Activated T-helper 17 cell treated with anti-CD3 and anti-CD28 coated beads, Interleukin-2, amount 50 U/mL, for 72 hours (primary cell): Measurements from ENCODE around the gene PSMD2. TPM values are rescaled to one million over a fixed set of nuclear protein-coding genes. Genes with fewer than 3 reads are reported as not detected.

Experiments
- ATAC-seq: fragments of 150-1000 bp; cut with Tn5 transposase; replicated peaks from 2 replicates; pipeline ENCODE4 v1.10.0; 2021; ENCODE audit warnings: mild to moderate bottlenecking, moderate library complexity
- H3K27ac Mint-ChIP-seq: one replicate; pipeline ENCODE4 v1.8.0; 2022; ENCODE audit warnings: mixed read lengths
- H3K27me3 Mint-ChIP-seq: one replicate; pipeline ENCODE4 v1.8.0; 2022; ENCODE audit warnings: mixed read lengths
- H3K36me3 Mint-ChIP-seq: one replicate; pipeline ENCODE4 v1.8.0; 2022; ENCODE audit warnings: low read depth, mild to moderate bottlenecking, mixed read lengths
- H3K4me1 Mint-ChIP-seq: one replicate; pipeline ENCODE4 v1.8.0; 2022; ENCODE audit warnings: mixed read lengths
- H3K4me3 Mint-ChIP-seq: one replicate; pipeline ENCODE4 v1.8.0; 2022; ENCODE audit warnings: mild to moderate bottlenecking, mixed read lengths
- H3K9me3 Mint-ChIP-seq: one replicate; pipeline ENCODE4 v1.8.0; 2022; ENCODE audit warnings: mixed read lengths
- total RNA-seq, 2 donors: library from RNA; stranded (reverse); gene quantifications; one replicate each; pipeline ENCODE4 v1.2.3, GENCODE V29; 2022

The PSMD2 gene
- total RNA-seq, 2 donors from 2014 or later: 143 to 311 TPM

GRCh38 chr3:184296616-184297015 is 2.4 kb upstream of the PSMD2 start:
- Mint-ChIP-seq H3K9me3 (no peaks in the 10 kb centered on the region), H3K4me1 (peaks cover 9% of the 10 kb centered on the region), H3K4me3 (no peak overlapping the region), H3K27me3 (no peaks in the 10 kb centered on the region), H3K27ac (no peak overlapping the region), H3K36me3 (peaks cover 23% of the 10 kb centered on the region)
- no peak for ATAC-seq

- no peaks in the 10 kb centered on the region for H3K9me3 Mint-ChIP-seq
- peaks cover 9% of the 10 kb centered on the region for H3K4me1 Mint-ChIP-seq
- H3K36me3 Mint-ChIP-seq: peaks cover 54% of the 10 kb centered on the region
- no peaks in the 10 kb centered on the region for H3K27me3 Mint-ChIP-seq
- no peak for ATAC-seq
- H3K27ac Mint-ChIP-seq: peak overlapping the region; percentile 95
- peak overlapping the region; percentile 98 for H3K4me3 Mint-ChIP-seq
Measured at GRCh38 chr3:184299488-184300377, 692 bp downstream of the PSMD2 start.

GRCh38 chr3:184300378-184300720 is 1.3 kb downstream of the PSMD2 start:
- peaks cover 60% of the 10 kb centered on the region for H3K36me3 Mint-ChIP-seq
- peaks cover 9% of the 10 kb centered on the region for H3K4me1 Mint-ChIP-seq
- H3K27ac Mint-ChIP-seq: peak overlapping the region; percentile 95
- no peaks in the 10 kb centered on the region for H3K27me3 Mint-ChIP-seq
- peak overlapping the region; percentile 98 for H3K4me3 Mint-ChIP-seq
- H3K9me3 Mint-ChIP-seq: no peaks in the 10 kb centered on the region
- ATAC-seq: no peak

GRCh38 chr3:184305577-184305976 is 6.5 kb downstream of the PSMD2 start:
- H3K27ac Mint-ChIP-seq: no peak overlapping the region
- no peak for ATAC-seq
- peaks cover 96% of the 10 kb centered on the region for H3K36me3 Mint-ChIP-seq
- no peaks in the 10 kb centered on the region for H3K9me3 Mint-ChIP-seq
- H3K4me1 Mint-ChIP-seq: no peaks in the 10 kb centered on the region
- H3K4me3 Mint-ChIP-seq: no peak overlapping the region
- no peaks in the 10 kb centered on the region for H3K27me3 Mint-ChIP-seq

GRCh38 chr3:184306341-184306972 is 7.4 kb downstream of the PSMD2 start:
- Mint-ChIP-seq H3K4me3 (no peak overlapping the region), H3K27ac (peak overlapping the region; percentile 40), H3K27me3 (no peaks in the 10 kb centered on the region), H3K36me3 (peaks cover 88% of the 10 kb centered on the region), H3K9me3 (no peaks in the 10 kb centered on the region), H3K4me1 (no peaks in the 10 kb centered on the region)
- ATAC-seq: no peak

- Mint-ChIP-seq H3K27ac (peak overlapping the region; percentile 63), H3K36me3 (peaks cover 73% of the 10 kb centered on the region)
Measured at GRCh38 chr3:184307915-184308314, 8.9 kb downstream of the PSMD2 start.

GRCh38 chr3:184308744-184309143 is 9.7 kb downstream of the PSMD2 start:
- Mint-ChIP-seq H3K9me3 (no peaks in the 10 kb centered on the region), H3K4me1 (no peaks in the 10 kb centered on the region), H3K4me3 (no peak overlapping the region), H3K27me3 (no peaks in the 10 kb centered on the region), H3K27ac (peak overlapping the region; percentile 63), H3K36me3 (peaks cover 65% of the 10 kb centered on the region)
- ATAC-seq: no peak

More at GRCh38 chr3:184307915-184308314, 8.9 kb downstream of the PSMD2 start:
- Mint-ChIP-seq H3K9me3 (no peaks in the 10 kb centered on the region), H3K4me1 (no peaks in the 10 kb centered on the region), H3K4me3 (no peak overlapping the region), H3K27me3 (no peaks in the 10 kb centered on the region)
- ATAC-seq: no peak

- Mint-ChIP-seq H3K27me3 (no peaks in the 10 kb centered on the region), H3K4me1 (peaks cover 5% of the 10 kb centered on the region), H3K36me3 (peaks cover 55% of the 10 kb centered on the region), H3K27ac (peak overlapping the region; percentile 9), H3K9me3 (no peaks in the 10 kb centered on the region), H3K4me3 (no peak overlapping the region)
- no peak for ATAC-seq
Measured at GRCh38 chr3:184311633-184312032, 12.6 kb downstream of the PSMD2 start.

GRCh38 chr3:184314363-184314699 is 15.3 kb downstream of the PSMD2 start, which contains the start of gene EIF4G1:
TSS of gene EIF4G1 (plus strand) at chr3:184314606. CDS start at chr3:184315797, 1,191 bp downstream.
- peak; percentile 95 for ATAC-seq
- peak within 1 kb of the TSS; percentile 80 for H3K4me3 Mint-ChIP-seq
- H3K27me3 Mint-ChIP-seq: no peaks in the 10 kb centered on the region
- H3K27ac Mint-ChIP-seq: peak within 1 kb of the TSS; percentile 85
- peaks cover 22% of the 10 kb centered on the region for H3K4me1 Mint-ChIP-seq
- peaks cover 54% of the 10 kb centered on the region for H3K36me3 Mint-ChIP-seq
- H3K9me3 Mint-ChIP-seq: no peaks in the 10 kb centered on the region

GRCh38 chr3:184314700-184315542 is 15.9 kb downstream of the PSMD2 start:
- Mint-ChIP-seq H3K36me3 (peaks cover 54% of the 10 kb centered on the region), H3K4me3 (peak overlapping the region; percentile 80), H3K9me3 (no peaks in the 10 kb centered on the region), H3K27me3 (no peaks in the 10 kb centered on the region), H3K27ac (peak overlapping the region; percentile 85), H3K4me1 (peaks cover 27% of the 10 kb centered on the region)
- ATAC-seq: peak; percentile 48

GRCh38 chr3:184315543-184315867 is 16.5 kb downstream of the PSMD2 start:
- Mint-ChIP-seq H3K9me3 (no peaks in the 10 kb centered on the region), H3K27ac (peak overlapping the region; percentile 85), H3K36me3 (peaks cover 57% of the 10 kb centered on the region), H3K4me1 (peaks cover 27% of the 10 kb centered on the region), H3K4me3 (peak overlapping the region; percentile 80), H3K27me3 (no peaks in the 10 kb centered on the region)
- ATAC-seq: no peak

GRCh38 chr3:184315871-184316661 is 17.0 kb downstream of the PSMD2 start:
- Mint-ChIP-seq H3K36me3 (peaks cover 63% of the 10 kb centered on the region), H3K9me3 (no peaks in the 10 kb centered on the region), H3K27ac (peak overlapping the region; percentile 85), H3K4me3 (peak overlapping the region; percentile 80), H3K4me1 (peaks cover 27% of the 10 kb centered on the region), H3K27me3 (no peaks in the 10 kb centered on the region)
- ATAC-seq: no peak

GRCh38 chr3:184316792-184317191 is 17.8 kb downstream of the PSMD2 start:
- H3K27ac Mint-ChIP-seq: peak overlapping the region; percentile 85
- peaks cover 27% of the 10 kb centered on the region for H3K4me1 Mint-ChIP-seq
- H3K27me3 Mint-ChIP-seq: no peaks in the 10 kb centered on the region
- H3K4me3 Mint-ChIP-seq: peak overlapping the region; percentile 80
- H3K36me3 Mint-ChIP-seq: peaks cover 70% of the 10 kb centered on the region
- ATAC-seq: no peak
- no peaks in the 10 kb centered on the region for H3K9me3 Mint-ChIP-seq

- Mint-ChIP-seq H3K27me3 (no peaks in the 10 kb centered on the region), H3K27ac (peak overlapping the region; percentile 85), H3K4me1 (peaks cover 27% of the 10 kb centered on the region), H3K36me3 (peaks cover 74% of the 10 kb centered on the region), H3K4me3 (peak overlapping the region; percentile 80), H3K9me3 (no peaks in the 10 kb centered on the region)
- no peak for ATAC-seq
Measured at GRCh38 chr3:184317201-184317600, 18.2 kb downstream of the PSMD2 start.
